IMR-90 (cell line): ENCODE measurements around the gene SPDYE4. TPM values are rescaled to one million over a fixed set of nuclear protein-coding genes. Genes with fewer than 3 reads are reported as not detected.

Source experiments
- ATAC-seq: fragments of 200-7000 bp; cut with Tn5 transposase; 2 replicates; pipeline ENCODE4 v1.9.1; 2020; ENCODE audit warnings: low read depth, mild to moderate bottlenecking, moderate library complexity
- BruUV-seq: library from RNA; stranded (reverse); fragments of 400-500 nt; replicated peaks from 2 replicates; lab custom pipeline; 2021; lab: Mats Ljungman, UMichigan
- CTCF ChIA-PET: fragments of 300-600 bp; formaldehyde crosslinking; extraction: SDS; loops from one replicate; lab custom pipeline; 2021; ENCODE audit warnings: antibody characterized with exemption; lab: Yijun Ruan, JAX
- POLR2A ChIA-PET: fragments of 300-600 bp; sonication (Branson Sonifier 250); formaldehyde crosslinking; loops from one replicate; lab custom pipeline; 2022; ENCODE audit warnings: antibody characterized with exemption; ENCODE audit not compliant: unreplicated experiment; lab: Charles Lee
- DNase-seq: peaks from one replicate; pipeline ENCODE4 v3.0.0; 2013
- H2AFZ ChIP-seq: replicated peaks from 2 replicates; pipeline ENCODE3; 2013; ENCODE audit warnings: low read length, mild to moderate bottlenecking; ENCODE audit not compliant: poor library complexity
- H2AK5ac ChIP-seq: 2 replicates; pipeline ENCODE4 v1.6.1; 2013; ENCODE audit warnings: low read depth, low read length, inconsistent platforms
- H2AK9ac ChIP-seq: replicated peaks from 2 replicates; pipeline ENCODE3; 2013; ENCODE audit warnings: mild to moderate bottlenecking, low read depth, low read length, moderate library complexity; ENCODE audit not compliant: poor library complexity
- H2BK120ac ChIP-seq: 2 replicates; pipeline ENCODE4 v1.6.1; 2013; ENCODE audit warnings: low read depth, low read length, inconsistent platforms
- H2BK15ac ChIP-seq: 3 replicates; pipeline ENCODE4 v1.6.1; 2013; ENCODE audit warnings: low read depth, low read length, inconsistent platforms
- H2BK20ac ChIP-seq: 2 replicates; pipeline ENCODE4 v1.6.1; 2013; ENCODE audit warnings: low read depth, mild to moderate bottlenecking, inconsistent platforms, low read length, moderate library complexity
- H2BK5ac ChIP-seq: 2 replicates; pipeline ENCODE4 v1.6.1; 2013; ENCODE audit warnings: mild to moderate bottlenecking, low read depth, low read length, inconsistent platforms; ENCODE audit not compliant: poor library complexity, severe bottlenecking
- H3K14ac ChIP-seq: replicated peaks from 2 replicates; pipeline ENCODE4 v1.6.1; 2013; ENCODE audit warnings: low read depth, low read length, inconsistent platforms
- H3K18ac ChIP-seq: 2 replicates; pipeline ENCODE4 v1.6.1; 2013; ENCODE audit warnings: low read depth, low read length, control low read depth
- H3K23ac ChIP-seq: 2 replicates; pipeline ENCODE4 v1.6.1; 2013; ENCODE audit warnings: low read depth, low read length, inconsistent platforms
- H3K27ac ChIP-seq: 2 replicates; pipeline ENCODE4 v1.5.1; 2013; ENCODE audit warnings: mild to moderate bottlenecking, control low read depth, low read length; ENCODE audit not compliant: insufficient read depth
- H3K27me3 ChIP-seq: 2 replicates; pipeline ENCODE4 v1.6.1; 2013; ENCODE audit warnings: low read length; ENCODE audit not compliant: control insufficient read depth, insufficient read depth
- H3K36me3 ChIP-seq: 2 replicates; pipeline ENCODE4 v1.6.1; 2013; ENCODE audit warnings: low read length, mixed read lengths; ENCODE audit not compliant: control insufficient read depth, insufficient read depth
- H3K4ac ChIP-seq: 2 replicates; pipeline ENCODE4 v1.6.1; 2013; ENCODE audit warnings: low read depth, low read length, inconsistent platforms
- H3K4me1 ChIP-seq: 2 replicates; pipeline ENCODE4 v1.6.1; 2013; ENCODE audit warnings: low read length, mixed read lengths; ENCODE audit not compliant: control insufficient read depth, insufficient read depth
- H3K4me2 ChIP-seq: 2 replicates; pipeline ENCODE4 v1.6.1; 2013; ENCODE audit warnings: low read depth, mild to moderate bottlenecking, control low read depth, low read length, moderate library complexity
- H3K4me3 ChIP-seq: 2 replicates; pipeline ENCODE4 v1.5.1; 2013; ENCODE audit warnings: low read depth, mild to moderate bottlenecking, control low read depth, low read length, moderate library complexity; ENCODE audit not compliant: insufficient read depth
- H3K56ac ChIP-seq: 2 replicates; pipeline ENCODE4 v1.6.1; 2013; ENCODE audit warnings: low read length, inconsistent platforms; ENCODE audit not compliant: insufficient read depth; ENCODE audit errors: extremely low read depth
- H3K79me1 ChIP-seq, 2 experiments: 2 replicates each; pipeline ENCODE4 v1.6.1; 2013; ENCODE audit warnings: low read length in 2 of 2, inconsistent platforms in 1 of 2, low read depth in 1 of 2
- H3K9ac ChIP-seq: 2 replicates; pipeline ENCODE4 v1.6.1; 2013; ENCODE audit warnings: low read depth, low read length, control low read depth
- H3K9me1 ChIP-seq: 2 replicates; pipeline ENCODE4 v1.6.1; 2013; ENCODE audit warnings: low read length, inconsistent platforms; ENCODE audit not compliant: insufficient read depth
- H3K9me3 ChIP-seq: 2 replicates; pipeline ENCODE4 v1.6.1; 2013; ENCODE audit warnings: low read length; ENCODE audit not compliant: control insufficient read depth, insufficient read depth
- H4K20me1 ChIP-seq: 2 replicates; pipeline ENCODE4 v1.6.1; 2013; ENCODE audit warnings: low read length, inconsistent platforms; ENCODE audit not compliant: insufficient read depth
- H4K5ac ChIP-seq: 2 replicates; pipeline ENCODE4 v1.6.1; 2013; ENCODE audit warnings: mild to moderate bottlenecking, low read depth, low read length, control low read depth
- H4K8ac ChIP-seq, 2 experiments: 2 replicates each; pipeline ENCODE4 v1.6.1; 2013; ENCODE audit warnings: low read depth in 2 of 2, low read length in 2 of 2, control low read depth in 1 of 2, inconsistent platforms in 1 of 2
- H4K91ac ChIP-seq: 2 replicates; pipeline ENCODE4 v1.6.1; 2013; ENCODE audit warnings: low read depth, low read length, inconsistent platforms; ENCODE audit not compliant: insufficient read depth
- RFX5 ChIP-seq: IDR thresholded peaks from 2 replicates; pipeline ENCODE4 v1.8.0; 2012; ENCODE audit warnings: low read depth, mild to moderate bottlenecking, low read length, moderate library complexity
- SMC3 ChIP-seq: fragments of 150-350 bp; IDR thresholded peaks from 2 replicates; pipeline ENCODE4 v1.6.1; 2016; ENCODE audit warnings: low read depth, mild to moderate bottlenecking, antibody characterized with exemption, low read length, moderate library complexity
- WGBS, 2 experiments: methylation state at CpG; one replicate each; pipeline versions ENCODE4 v1.1.5 to v1.1.7; 2013; ENCODE audit warnings: missing lambda C conversion rate in 2 of 2; ENCODE audit not compliant: insufficient read length in 1 of 2; ENCODE audit errors: extremely low coverage in 2 of 2; 5-methylcytosine and 5-hydroxymethylcytosine counted together
- dilution Hi-C: fragments of 300-500 bp; cut with HindIII; formaldehyde crosslinking; loops from one replicate; pipeline ENCODE4 v1.14.3; 2018; ENCODE audit warnings: low sequenced_read_pairs; ENCODE audit not compliant: unreplicated experiment
- in situ Hi-C: fragments of 300-500 bp; cut with MboI; formaldehyde crosslinking; loops from 3 replicates; pipeline ENCODE4 v1.14.3; 2019; ENCODE audit warnings: low sequenced_read_pairs, inconsistent platforms, mixed read lengths
- intact Hi-C: fragments of 100-400 bp; cut with micrococcal nuclease; formaldehyde crosslinking; loops from 2 replicates; pipeline ENCODE4 v1.10.0; 2022
- polyA plus RNA-seq, 3 experiments: library from polyadenylated mRNA; depleted of rRNA; stranded (reverse); fragments of >200 nt; gene quantifications; 2 replicates each; pipeline ENCODE4 v1.2.3, GENCODE V29; 2012; ENCODE audit warnings: low replicate concordance in 1 of 3
- total RNA-seq: library from RNA; depleted of rRNA; stranded (reverse); fragments of >200 nt; gene quantifications from 2 replicates; pipeline ENCODE4 v1.2.3, GENCODE V29; 2012

The SPDYE4 gene
- total and polyA plus RNA-seq, 2 of the 4 experiments (the other 2 are of a cell fraction): not detected

- Histone ChIP-seq H2BK20ac (no peak overlapping the region), H2BK15ac (no peak overlapping the region), H3K27me3 (no peaks in the 10 kb centered on the region), H2AFZ (no peak overlapping the region), H3K9ac (no peak overlapping the region), H4K5ac (no peak overlapping the region), H3K56ac (no peak overlapping the region), H2BK120ac (no peak overlapping the region), H3K14ac (no peak overlapping the region), H3K9me3 (no peaks in the 10 kb centered on the region), H3K4ac (no peak overlapping the region), H4K8ac (no peak overlapping the region), H3K18ac (no peak overlapping the region), H3K79me1 (no peaks in the 10 kb centered on the region), H3K9me1 (no peaks in the 10 kb centered on the region), H2AK9ac (no peak overlapping the region), H2AK5ac (no peak overlapping the region), H3K4me2 (no peak overlapping the region), H3K4me3 (no peak overlapping the region), H4K20me1 (no peaks in the 10 kb centered on the region), H3K27ac (no peak overlapping the region), H4K91ac (no peak overlapping the region), H3K23ac (no peak overlapping the region), H3K4me1 (no peaks in the 10 kb centered on the region), H2BK5ac (no peak overlapping the region), H3K36me3 (no peaks in the 10 kb centered on the region)
- no peak for TF ChIP-seq RFX5
- TF ChIP-seq SMC3: no peak
- ATAC-seq (no peak), DNase-seq (no peak)
- intact Hi-C loops (no loop called here), in situ Hi-C loops (no loop called here), dilution Hi-C loops (no loop called here)
- POLR2A ChIA-PET: interaction anchor here (1.6 kb wide), 1 partner anchor 9 kb away, joined by 4 read pairs; no protein-coding TSS in a partner anchor
- CTCF ChIA-PET: no interaction called here
- WGBS, 2 experiments: no CpG with 5 or more reads among the region's 5 CpGs
- BruUV-seq: no TSS peak
Measured at GRCh38 chr17:8708025-8708461, 50.3 kb downstream of the SPDYE4 start.
